OCI-LY3 (cell line): Measurements from ENCODE around the gene EFL1.

Source experiments
- EZH2phosphoT487 ChIP-seq: fragments of 200-600 bp; shearing (Covaris generic); IDR thresholded peaks from 2 replicates; pipeline ENCODE4 v1.6.1; 2018; ENCODE audit warnings: antibody characterized with exemption, mixed run types, low read depth
- TF ChIP-seq, protein P1 (sequence below): fragments of 200-600, 300-600 bp; sonication (generic); IDR thresholded peaks from 2 replicates; pipeline ENCODE4 v1.5.1; 2014; ENCODE audit warnings: antibody characterized with exemption, low read length, low read depth

DNA sequence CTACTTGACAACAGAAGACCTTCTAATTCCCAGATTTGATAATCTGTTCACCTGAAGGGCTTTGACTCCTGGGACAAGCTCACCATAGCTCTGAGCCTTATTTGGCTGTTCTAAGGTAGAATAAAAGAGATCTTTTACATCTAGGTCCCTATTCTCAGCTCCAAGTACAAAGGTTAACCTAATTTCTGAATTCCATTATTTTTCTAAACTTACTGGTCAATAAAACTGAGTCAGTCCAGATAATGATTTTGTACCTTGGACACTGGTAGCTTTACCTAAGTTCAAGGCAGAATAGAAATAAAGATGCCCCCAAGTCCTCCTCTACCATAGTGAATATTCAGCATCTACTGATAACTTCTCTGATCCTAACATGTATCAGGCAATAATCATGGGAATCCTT lies 135.0 kb downstream of the EFL1 start:
- TF ChIP-seq, protein P1, sequence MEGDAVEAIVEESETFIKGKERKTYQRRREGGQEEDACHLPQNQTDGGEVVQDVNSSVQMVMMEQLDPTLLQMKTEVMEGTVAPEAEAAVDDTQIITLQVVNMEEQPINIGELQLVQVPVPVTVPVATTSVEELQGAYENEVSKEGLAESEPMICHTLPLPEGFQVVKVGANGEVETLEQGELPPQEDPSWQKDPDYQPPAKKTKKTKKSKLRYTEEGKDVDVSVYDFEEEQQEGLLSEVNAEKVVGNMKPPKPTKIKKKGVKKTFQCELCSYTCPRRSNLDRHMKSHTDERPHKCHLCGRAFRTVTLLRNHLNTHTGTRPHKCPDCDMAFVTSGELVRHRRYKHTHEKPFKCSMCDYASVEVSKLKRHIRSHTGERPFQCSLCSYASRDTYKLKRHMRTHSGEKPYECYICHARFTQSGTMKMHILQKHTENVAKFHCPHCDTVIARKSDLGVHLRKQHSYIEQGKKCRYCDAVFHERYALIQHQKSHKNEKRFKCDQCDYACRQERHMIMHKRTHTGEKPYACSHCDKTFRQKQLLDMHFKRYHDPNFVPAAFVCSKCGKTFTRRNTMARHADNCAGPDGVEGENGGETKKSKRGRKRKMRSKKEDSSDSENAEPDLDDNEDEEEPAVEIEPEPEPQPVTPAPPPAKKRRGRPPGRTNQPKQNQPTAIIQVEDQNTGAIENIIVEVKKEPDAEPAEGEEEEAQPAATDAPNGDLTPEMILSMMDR: no peak
- TF ChIP-seq EZH2phosphoT487: no peak
